MM.1S (cell line): ENCODE results near the gene SFXN4.

Experiments
- DNase-seq: peaks from one replicate; pipeline ENCODE4 v3.0.0-alpha.2; 2015
- H2AFZ ChIP-seq: fragments of 300-600 bp; sonication (generic); 2 replicates; pipeline ENCODE4 v1.6.0; 2016; ENCODE audit warnings: antibody characterized with exemption, low read length
- H3F3A ChIP-seq: fragments of 300-600 bp; sonication (generic); 2 replicates; pipeline ENCODE4 v1.6.1; 2016; ENCODE audit warnings: mild to moderate bottlenecking, antibody characterized with exemption, low read length, moderate library complexity, mixed read lengths; ENCODE audit not compliant: insufficient read depth
- H3K27ac ChIP-seq: fragments of 300-600 bp; sonication (generic); 2 replicates; pipeline ENCODE4 v1.5.1; 2016; ENCODE audit warnings: mild to moderate bottlenecking, low read length
- H3K27me3 ChIP-seq: fragments of 300-600 bp; sonication (generic); replicated peaks from 2 replicates; pipeline ENCODE4 v1.6.0; 2016; ENCODE audit warnings: low read length; ENCODE audit not compliant: insufficient read depth
- H3K36me3 ChIP-seq: fragments of 300-600 bp; sonication (generic); replicated peaks from 2 replicates; pipeline ENCODE4 v1.6.1; 2016; ENCODE audit warnings: mild to moderate bottlenecking, low read length, mixed read lengths; ENCODE audit not compliant: insufficient read depth
- H3K4me1 ChIP-seq: fragments of 300-600 bp; sonication (generic); 2 replicates; pipeline ENCODE4 v1.6.1; 2016; ENCODE audit warnings: low read length, mixed read lengths
- H3K4me2 ChIP-seq: fragments of 300-600 bp; sonication (generic); 2 replicates; pipeline ENCODE4 v1.6.0; 2016; ENCODE audit warnings: low read depth, low read length
- H3K4me3 ChIP-seq: fragments of 300-600 bp; sonication (generic); 2 replicates; pipeline ENCODE4 v1.5.1; 2016; ENCODE audit warnings: low read length, mixed read lengths
- H3K79me2 ChIP-seq: fragments of 300-600 bp; sonication (generic); 2 replicates; pipeline ENCODE4 v1.6.1; 2016; ENCODE audit warnings: mixed run types, low read length, mixed read lengths
- H3K9ac ChIP-seq: fragments of 300-600 bp; sonication (generic); 2 replicates; pipeline ENCODE4 v1.6.1; 2016; ENCODE audit warnings: low read length, mixed read lengths
- H3K9me2 ChIP-seq: fragments of 300-600 bp; sonication (generic); replicated peaks from 2 replicates; pipeline ENCODE4 v1.6.1; 2016; ENCODE audit warnings: mild to moderate bottlenecking, low read length, mixed read lengths; ENCODE audit not compliant: insufficient read depth
- H3K9me3 ChIP-seq: fragments of 300-600 bp; sonication (generic); replicated peaks from 2 replicates; pipeline ENCODE4 v1.6.1; 2016; ENCODE audit warnings: mild to moderate bottlenecking, low read length, mixed read lengths; ENCODE audit not compliant: insufficient read depth
- H4K20me1 ChIP-seq: fragments of 300-600 bp; sonication (generic); 2 replicates; pipeline ENCODE4 v1.6.1; 2016; ENCODE audit warnings: mild to moderate bottlenecking, low read length, moderate library complexity, mixed read lengths; ENCODE audit not compliant: insufficient read depth
- EZH2 ChIP-seq: fragments of 300-600 bp; sonication (generic); optimal IDR thresholded peaks from 2 replicates; pipeline ENCODE3; 2017; ENCODE audit warnings: low read depth, mild to moderate bottlenecking, antibody characterized with exemption, low read length, mixed read lengths
- EZH2phosphoT487 ChIP-seq: fragments of 300-600 bp; sonication (generic); IDR thresholded peaks from 2 replicates; pipeline ENCODE4 v1.6.1; 2018; ENCODE audit warnings: antibody characterized with exemption, low read length
- TF ChIP-seq, protein P1 (sequence below): fragments of 300-600 bp; sonication (generic); IDR thresholded peaks from 2 replicates; pipeline ENCODE4 v1.5.1; 2016; ENCODE audit warnings: antibody characterized with exemption, low read length, mixed read lengths

SFXN4 gene

GRCh38 chr10:119201233-119201632 lies 35.7 kb upstream of the SFXN4 start:
- Histone ChIP-seq H3K9ac (no peak overlapping the region), H3F3A (peaks cover 4% of the 10 kb centered on the region; the same call in 1 of the 2 replicates), H3K4me2 (no peak overlapping the region), H3K9me2 (no peaks in the 10 kb centered on the region), H3K79me2 (no peaks in the 10 kb centered on the region), H2AFZ (no peak overlapping the region), H3K36me3 (no peaks in the 10 kb centered on the region), H3K4me1 (peaks cover 4% of the 10 kb centered on the region), H3K4me3 (no peak overlapping the region), H3K27ac (no peak overlapping the region), H3K27me3 (no peaks in the 10 kb centered on the region), H3K9me3 (no peaks in the 10 kb centered on the region), H4K20me1 (no peaks in the 10 kb centered on the region)
- TF ChIP-seq EZH2 (no peak), EZH2phosphoT487 (no peak)
- TF ChIP-seq, protein P1, sequence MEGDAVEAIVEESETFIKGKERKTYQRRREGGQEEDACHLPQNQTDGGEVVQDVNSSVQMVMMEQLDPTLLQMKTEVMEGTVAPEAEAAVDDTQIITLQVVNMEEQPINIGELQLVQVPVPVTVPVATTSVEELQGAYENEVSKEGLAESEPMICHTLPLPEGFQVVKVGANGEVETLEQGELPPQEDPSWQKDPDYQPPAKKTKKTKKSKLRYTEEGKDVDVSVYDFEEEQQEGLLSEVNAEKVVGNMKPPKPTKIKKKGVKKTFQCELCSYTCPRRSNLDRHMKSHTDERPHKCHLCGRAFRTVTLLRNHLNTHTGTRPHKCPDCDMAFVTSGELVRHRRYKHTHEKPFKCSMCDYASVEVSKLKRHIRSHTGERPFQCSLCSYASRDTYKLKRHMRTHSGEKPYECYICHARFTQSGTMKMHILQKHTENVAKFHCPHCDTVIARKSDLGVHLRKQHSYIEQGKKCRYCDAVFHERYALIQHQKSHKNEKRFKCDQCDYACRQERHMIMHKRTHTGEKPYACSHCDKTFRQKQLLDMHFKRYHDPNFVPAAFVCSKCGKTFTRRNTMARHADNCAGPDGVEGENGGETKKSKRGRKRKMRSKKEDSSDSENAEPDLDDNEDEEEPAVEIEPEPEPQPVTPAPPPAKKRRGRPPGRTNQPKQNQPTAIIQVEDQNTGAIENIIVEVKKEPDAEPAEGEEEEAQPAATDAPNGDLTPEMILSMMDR, result no peak
- DNase-seq, result no peak

- Histone ChIP-seq H3K9me3 (no peaks in the 10 kb centered on the region), H3K79me2 (no peaks in the 10 kb centered on the region), H4K20me1 (no peaks in the 10 kb centered on the region), H3K4me3 (no peak overlapping the region), H3K4me2 (no peak overlapping the region), H3K4me1 (no peaks in the 10 kb centered on the region), H3K27me3 (no peaks in the 10 kb centered on the region), H3K9ac (no peak overlapping the region), H3K27ac (no peak overlapping the region), H2AFZ (no peak overlapping the region), H3K36me3 (no peaks in the 10 kb centered on the region), H3K9me2 (no peaks in the 10 kb centered on the region), H3F3A (no peaks in the 10 kb centered on the region)
- TF ChIP-seq EZH2phosphoT487, result no peak
- TF ChIP-seq, protein P1, result peak; percentile 52
- peak; percentile 50 for DNase-seq
Observed at GRCh38 chr10:119199231-119199992, 33.9 kb upstream of the SFXN4 start.

DNA sequence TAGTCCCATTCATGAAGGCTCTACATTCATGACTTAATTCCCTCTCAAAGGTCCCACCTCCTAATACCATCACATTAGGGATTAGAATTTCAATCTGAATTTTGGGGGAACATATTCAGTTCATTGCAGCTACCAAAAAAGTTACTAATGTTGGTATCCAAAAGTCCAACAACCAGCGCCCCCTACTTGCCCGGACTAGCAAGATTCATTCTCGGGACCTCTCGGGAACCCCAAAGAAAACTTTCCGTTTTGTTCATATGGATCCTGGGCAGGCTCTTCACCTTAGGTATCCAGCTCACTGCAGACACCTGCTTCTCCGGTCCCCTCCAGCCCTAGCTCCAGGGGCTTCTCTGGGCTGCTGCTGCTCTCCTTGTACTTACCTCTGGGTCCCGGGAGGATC lies 32.9 kb upstream of the SFXN4 start:
- peak; percentile 40 for DNase-seq
- peak overlapping the region; percentile 23; the same call in 1 of the 2 replicates for H3K4me2 ChIP-seq
- no peaks in the 10 kb centered on the region for H4K20me1 ChIP-seq
- no peaks in the 10 kb centered on the region for H3K27me3 ChIP-seq
- H3K4me3 ChIP-seq, result no peak overlapping the region; the same call in 1 of the 2 replicates
- no peaks in the 10 kb centered on the region for H3K79me2 ChIP-seq
- no peaks in the 10 kb centered on the region for H3K9me3 ChIP-seq
- no peak overlapping the region; the same call in 1 of the 2 replicates for H2AFZ ChIP-seq
- no peaks in the 10 kb centered on the region for H3F3A ChIP-seq
- no peak overlapping the region for H3K27ac ChIP-seq
- H3K36me3 ChIP-seq, result no peaks in the 10 kb centered on the region
- H3K4me1 ChIP-seq, result no peaks in the 10 kb centered on the region
- no peaks in the 10 kb centered on the region for H3K9me2 ChIP-seq
- TF ChIP-seq EZH2, result no peak
- TF ChIP-seq, protein P1, result peak; percentile 64
- H3K9ac ChIP-seq, result no peak overlapping the region
